ENCODE data around the gene APOBR.
"Not testable (repeated sequence)": the region's sequence is repeated elsewhere in the genome, so short reads cannot be mapped to it uniquely, and the experiment has no call there.

The APOBR gene

DNA sequence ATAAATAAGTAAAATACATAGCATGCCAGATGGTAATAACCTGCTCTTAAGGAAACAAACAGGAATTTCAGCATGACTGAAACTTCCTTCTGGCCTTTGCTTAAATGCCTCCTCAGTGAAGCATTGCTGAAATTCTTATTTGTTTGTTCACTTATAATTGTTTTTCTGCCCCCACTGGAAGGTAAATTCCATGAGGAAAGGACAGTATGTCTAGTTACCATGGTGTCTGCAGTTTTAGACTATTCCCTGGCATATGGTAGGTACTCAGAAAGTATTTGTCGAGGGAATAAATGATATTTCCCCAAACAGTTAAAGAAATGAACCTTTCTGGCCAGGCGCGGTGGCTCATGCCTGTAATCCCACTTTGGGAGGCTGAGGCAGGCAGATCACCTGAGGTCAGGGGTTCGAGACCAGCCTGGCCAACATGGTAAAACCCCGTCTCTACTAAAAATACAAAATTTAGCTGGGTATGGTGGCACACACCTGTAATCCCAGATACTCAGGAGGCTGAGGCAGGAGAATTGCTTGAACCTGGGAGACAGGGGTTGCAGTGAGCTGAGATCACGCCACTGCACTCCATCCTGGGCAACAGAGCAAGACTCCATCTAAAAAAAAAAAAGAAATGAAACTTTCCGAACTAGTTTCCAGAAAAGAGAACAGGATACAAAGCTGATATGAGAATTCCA, 32.8 kb downstream of the APOBR start:
- DNase-seq (ENCODE audit: low read depth in 2 of 2) = not testable (repeated sequence)

DNA sequence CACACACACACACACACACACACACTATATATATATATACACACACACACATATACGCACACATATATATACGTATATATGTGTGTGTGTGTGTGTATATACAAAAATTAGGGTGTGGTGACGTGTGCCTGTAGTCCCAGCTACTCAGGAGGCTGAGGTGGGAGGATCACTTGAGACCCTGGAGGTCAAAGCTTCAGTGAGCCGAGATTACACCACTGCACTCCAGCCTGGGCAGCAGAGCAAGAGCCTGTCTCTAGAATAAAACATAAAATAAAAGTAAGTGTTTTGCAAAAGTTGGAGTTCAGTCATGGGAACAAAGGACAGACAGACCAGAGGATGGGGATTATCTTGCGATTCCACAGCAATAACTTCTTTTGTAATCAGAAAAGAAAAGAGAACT, 33.5 kb downstream of the APOBR start:
- no peak for DNase-seq (ENCODE audit: low read depth in 2 of 2)

DNA sequence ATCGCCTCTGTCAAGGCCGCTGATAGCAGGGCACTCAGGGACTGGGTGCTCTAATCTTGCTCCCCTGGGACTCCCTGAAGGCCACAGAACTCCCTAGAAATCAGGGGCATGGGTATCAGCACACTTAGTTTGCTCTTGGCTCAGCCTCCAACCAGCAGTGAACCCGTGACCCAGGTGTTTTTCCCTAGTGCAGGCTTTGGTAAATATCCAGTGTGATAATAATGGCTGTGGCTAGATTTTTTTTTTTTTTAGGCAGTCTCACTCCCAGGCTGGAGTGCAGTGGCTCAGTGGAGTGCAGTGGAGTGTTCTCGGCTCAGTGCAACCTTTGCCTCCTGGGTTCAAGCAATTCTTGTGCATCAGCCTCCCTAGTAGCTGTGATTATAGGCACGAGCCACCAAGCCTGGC, 34.0 kb downstream of the APOBR start:
- no peak for DNase-seq (ENCODE audit: low read depth in 2 of 2)

DNA sequence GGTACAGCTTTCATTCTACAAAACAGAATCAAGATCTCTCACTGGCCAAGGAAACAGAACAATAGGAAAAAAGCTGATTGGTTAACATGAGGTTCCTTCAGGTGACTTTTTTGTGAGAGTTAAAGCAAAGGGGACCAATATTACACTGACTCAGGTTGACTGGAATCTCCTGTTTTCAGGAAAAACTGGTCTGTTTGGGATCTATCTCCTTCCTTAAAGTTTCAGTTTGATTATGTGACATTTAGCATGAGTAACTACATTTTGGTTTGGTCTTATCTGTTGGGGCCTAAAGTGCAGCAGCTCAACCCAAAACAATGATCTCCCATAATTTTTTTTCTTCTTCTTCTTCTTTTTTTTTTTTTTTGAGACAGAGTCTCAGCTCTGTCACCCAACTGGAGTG, 34.7 kb downstream of the APOBR start:
- DNase-seq (ENCODE audit: low read depth in 2 of 2) = no peak

DNA sequence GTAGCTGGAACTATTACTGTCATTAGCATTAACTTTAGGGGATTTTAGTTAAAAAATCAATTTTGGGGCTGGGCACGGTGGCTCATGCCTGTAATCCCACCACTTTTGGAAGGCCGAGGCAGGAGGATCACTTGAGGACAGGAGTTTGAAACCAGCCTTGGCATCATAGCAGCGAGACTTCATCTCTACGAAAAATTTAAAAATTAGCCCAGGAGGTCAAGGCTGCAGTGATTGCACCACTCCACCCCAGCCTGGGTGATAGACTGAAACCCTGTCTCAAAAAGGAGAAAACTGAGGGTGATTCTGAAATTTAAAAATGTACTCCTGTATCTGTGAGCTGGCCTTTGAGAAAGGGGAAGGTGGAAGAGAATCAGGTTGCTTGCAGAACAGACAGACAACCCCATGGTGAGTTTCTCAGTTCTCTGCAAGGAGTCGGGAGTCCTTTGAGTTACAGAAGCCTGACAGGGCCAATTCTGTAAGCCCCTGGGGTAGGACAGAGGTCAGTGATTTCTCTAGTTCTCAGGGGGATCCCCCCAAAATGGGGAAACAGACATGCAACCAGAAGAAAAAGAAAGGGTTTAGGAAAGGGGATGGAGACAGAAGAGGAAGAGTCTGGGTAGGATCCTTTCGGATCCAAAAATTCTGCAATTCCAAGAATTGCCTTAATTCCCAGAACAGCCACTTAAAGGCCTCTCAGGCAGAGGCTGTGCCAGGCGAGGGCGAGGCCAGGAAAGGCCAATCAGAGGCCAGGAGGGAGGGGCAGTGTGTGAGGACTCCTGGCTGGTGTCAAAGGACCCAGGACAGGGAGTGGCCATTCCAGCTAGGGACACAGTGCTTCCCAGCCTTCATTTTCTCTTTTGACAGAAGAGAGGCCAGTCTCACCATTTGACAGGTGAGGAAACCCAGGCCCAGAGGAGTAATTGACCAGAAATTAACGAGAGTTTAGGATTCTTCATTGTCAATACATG, 37.6 kb downstream of the APOBR start:
- no peak for DNase-seq (ENCODE audit: low read depth in 2 of 2)

DNA sequence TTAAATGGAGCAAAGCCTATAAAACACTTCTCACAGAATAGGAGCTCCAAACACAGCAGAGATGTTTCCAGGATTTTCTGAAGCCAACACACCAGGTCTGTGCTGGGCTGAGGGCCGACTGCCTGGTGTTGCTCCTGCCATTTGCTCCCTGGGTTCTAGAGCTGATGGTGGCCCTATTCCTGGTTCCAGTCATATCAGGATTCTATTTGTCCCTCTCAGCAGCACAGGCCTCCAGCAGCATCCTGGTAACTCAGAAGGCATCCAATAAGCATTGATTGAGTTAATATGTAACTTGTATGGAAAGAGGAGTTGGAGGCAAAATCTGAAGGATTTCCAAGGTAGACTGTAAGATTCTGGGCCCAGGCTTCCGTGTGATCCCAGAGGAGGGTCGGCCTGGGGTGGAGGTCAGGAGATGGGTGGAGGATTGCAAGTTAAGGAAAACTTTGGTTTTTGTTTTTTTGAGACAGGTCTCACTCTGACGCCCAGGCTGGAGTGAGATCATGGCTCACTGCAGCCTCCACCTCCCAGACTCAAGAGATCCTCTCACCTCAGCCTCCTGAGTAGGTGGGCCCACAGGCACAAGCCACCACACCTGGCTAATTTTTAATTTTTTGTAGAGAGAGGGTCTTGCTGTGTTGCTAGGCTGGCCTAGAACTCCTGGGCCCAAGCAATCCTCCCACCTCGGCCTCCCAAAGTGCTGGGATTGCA, 38.7 kb downstream of the APOBR start:
- no peak for DNase-seq (ENCODE audit: low read depth in 2 of 2)

DNA sequence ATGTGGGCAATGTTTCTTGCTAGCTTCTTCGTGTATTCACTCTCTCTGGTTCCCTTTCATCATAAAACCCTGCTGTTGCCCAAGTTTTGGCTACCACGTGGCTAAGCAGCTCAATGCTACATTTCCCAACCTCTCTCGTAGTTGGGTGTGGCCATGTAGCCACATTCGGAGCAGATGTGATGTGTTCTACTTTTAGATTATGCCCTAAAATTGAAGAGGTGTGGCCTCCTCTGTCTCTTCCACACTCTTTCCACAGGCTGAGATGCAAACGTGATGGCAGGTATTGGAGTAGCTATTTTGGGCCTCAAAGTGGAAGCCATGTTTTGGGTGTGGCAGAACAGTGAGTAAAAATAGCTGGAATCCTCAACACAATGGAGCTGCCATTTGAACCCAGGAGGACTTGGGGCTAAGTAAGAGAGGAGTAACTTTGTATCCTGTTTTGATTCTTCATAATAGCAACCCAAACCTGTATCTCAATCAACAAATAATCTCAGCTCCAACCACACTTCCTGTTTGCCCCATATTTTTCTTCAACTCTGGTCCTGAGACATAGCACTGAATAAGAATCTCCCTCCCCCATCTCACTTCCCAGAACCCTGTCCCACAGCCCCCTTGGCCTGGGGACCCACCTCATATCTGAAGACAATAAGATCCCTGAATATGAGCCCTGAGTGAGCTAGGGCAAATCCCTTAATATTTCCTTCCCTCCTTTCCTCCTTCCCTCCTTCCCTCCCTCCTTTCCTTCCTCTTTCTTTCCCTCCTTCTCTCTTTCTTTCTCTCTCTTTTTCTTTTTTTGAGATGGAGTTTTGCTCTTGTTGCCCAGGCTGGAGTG, 40.3 kb downstream of the APOBR start:
- peak in 1 of 2 experiments; percentile 9 for DNase-seq (ENCODE audit: low read depth in 2 of 2)

DNA sequence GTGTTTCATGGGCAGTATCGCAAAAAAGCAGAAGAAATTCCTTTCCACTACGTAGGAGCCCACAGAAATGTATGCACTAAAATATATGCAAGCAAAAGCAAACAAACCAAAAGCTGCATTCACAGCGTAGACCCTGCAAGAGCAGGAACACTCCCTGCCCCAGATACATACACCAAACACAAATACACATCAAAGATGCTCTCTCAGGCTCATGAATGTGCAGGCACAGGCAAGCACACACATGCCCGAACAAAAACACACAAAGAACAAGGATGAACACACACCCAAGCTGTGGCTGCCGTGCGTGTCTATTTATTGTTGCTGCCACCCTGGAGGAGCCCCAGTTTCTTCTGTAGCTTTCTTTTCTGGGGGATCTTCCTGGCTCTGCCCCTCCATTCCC, 42.6 kb downstream of the APOBR start:
- no peak for DNase-seq (ENCODE audit: low read depth in 2 of 2)

DNA sequence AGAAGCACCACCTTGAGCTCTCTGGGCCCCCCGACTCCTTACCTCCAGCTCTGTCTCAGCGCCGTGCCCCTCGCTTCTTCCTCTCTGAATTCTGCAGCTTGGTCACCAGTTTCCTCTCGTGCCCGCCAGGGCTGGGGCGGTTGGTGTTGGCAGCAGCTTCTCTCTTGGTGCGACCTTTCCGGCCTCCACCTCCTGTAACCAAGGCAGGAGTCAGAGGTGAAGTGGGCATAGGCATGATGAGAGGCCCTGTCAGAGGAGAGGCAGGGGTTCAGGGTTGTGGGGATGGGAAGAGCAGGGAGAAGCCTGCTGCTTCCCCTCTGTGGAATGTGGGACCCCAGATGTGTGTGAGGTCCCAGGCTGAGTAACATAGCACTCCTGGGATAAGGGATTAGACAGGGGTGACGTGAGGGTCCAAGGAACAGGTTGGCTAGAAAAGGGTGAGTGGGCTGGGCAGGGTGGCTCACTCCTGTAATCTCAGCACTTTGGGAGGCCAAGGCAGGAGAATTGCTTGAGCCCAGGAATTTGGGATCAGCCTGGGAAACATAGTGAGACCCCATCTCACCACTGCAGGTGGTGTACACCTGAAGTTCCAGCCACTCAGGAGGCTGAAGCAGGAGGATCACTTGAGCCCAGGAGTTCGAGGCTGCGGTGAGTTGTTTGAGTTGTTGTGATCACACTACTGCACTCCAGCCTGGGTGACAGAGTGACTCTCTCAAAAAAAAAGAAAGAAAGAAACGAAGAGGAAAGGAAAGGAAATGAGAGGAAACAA, 43.7 kb downstream of the APOBR start:
- DNase-seq (ENCODE audit: low read depth in 2 of 2) = no peak

DNA sequence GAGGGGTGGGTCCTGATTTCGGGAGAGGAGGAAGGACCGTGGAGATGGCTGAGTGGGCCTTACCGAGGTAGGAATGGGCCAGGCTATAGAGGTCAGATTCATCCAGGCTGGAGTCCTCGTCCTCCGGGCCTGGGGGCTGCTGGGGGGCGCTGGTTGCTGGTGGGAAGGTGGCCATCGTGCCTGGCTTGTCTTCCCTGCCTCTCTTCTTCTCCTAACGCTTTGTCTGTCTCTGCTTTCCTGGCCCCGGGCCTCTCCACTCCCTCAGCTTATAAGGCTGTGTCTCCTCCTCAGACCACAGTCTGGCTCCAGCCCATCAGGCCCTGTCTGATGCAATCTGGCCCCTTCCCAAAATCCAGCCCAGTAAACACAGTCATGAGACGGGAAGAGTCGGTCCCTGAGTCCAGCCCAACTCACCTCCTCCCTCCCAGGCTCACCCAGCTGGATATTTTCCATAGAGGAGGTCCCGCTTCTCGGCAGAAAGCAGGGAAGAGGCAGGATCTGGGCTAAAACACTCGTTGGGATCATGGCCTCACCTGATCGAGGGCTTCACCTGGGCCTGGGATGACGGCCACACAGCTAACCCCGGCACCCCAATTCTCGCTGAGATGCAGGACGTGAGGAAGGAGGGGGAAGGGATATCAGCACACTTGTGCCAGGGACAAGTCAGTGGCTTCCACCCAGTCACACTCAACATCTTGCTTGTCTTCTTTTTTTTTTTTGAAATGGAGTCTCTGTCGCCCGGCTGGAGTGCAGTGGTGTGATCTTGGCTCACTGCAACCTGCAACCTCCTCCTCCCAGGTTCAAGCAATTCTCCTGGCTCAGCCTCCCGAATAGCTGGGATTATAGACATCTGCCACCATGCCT, 44.5 kb downstream of the APOBR start, which contains the start of gene NUPR1:
Gene NUPR1, minus strand, starts transcription at position 242 of the 864 bp plus-strand sequence. Its CDS starts 67 bp downstream, at position 175.
- peak; percentile 96 for DNase-seq (ENCODE audit: low read depth in 2 of 2)

DNA sequence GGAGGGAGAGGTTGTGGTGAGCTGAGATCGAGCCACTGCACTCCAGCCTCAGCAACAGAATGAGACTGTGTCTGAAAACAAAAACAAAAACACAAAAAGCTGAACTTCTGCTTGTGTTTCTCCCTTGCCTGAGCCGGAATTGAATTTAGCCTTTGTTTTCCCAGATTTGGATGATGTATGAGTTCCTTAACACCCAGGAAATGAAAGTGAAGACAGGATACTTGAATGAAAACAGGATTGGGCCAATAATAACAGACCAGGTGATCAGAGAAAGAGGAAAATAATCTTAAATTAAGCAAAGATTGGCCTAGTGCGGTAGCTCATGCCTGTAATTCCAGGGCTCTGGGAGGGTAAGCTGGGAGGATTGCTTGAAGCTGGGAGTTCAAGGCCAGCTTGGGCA, 45.9 kb downstream of the APOBR start:
- no peak for DNase-seq (ENCODE audit: low read depth in 2 of 2)

DNA sequence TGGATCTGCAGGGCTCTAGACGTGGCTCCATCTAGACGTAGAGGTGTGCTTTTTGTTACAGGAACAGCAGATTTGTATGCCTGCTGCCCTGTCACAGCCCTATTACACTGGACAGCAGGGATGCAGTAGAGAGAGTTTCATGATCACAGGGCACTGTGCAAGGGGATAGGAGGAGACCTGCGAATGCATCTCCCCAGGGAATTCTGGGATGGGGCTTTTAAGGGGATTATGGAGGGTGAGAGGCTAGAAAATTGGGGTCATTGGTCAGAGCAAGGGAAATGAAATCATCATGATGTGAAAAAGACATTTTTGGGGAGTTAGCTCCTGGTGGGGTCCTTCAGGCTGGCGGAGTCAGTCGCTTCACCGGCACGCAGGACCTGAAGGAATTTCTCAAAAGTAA, 48.2 kb downstream of the APOBR start:
- no peak for DNase-seq (ENCODE audit: low read depth in 2 of 2)

DNA sequence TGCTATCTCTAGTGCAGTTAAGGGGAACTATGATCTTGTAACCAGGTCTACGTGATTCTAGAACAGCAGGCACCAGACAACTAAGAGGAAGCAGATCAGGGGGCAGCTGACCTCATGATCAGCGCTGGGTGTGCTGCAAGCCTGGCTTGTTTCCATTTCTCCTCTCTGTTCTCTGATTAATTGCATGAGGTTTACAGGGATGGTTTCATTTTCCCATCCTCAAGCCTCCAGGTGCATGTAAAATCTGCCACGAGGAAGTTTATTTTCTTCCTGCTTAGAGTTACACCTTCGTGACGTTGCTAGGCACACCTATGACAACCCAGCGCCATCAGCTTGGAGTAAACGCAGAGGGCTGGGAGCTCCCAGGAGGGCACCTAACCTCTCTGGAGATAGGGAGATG, 48.6 kb downstream of the APOBR start:
- DNase-seq (ENCODE audit: low read depth in 2 of 2) = no peak

DNA sequence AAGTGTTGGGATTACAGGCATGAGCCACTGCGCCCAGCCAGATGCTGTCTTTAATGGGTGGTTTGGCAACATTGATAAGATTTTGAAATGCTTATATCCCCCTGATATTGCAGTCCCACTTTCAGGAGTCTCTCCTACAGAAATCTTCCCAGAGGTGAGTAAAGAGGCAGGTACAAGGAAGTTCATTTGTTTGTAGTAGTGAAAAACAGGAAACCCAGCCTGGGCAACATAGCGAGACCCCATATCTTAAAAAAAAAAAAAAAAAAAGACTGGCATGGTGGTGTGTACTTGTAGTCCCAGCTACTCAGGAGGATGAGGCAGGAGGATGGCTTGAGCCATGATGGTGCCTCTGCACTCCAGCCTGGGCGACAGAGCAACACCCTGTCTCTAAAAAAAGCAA, 50.6 kb downstream of the APOBR start:
- DNase-seq (ENCODE audit: low read depth in 2 of 2) = no peak

DNA sequence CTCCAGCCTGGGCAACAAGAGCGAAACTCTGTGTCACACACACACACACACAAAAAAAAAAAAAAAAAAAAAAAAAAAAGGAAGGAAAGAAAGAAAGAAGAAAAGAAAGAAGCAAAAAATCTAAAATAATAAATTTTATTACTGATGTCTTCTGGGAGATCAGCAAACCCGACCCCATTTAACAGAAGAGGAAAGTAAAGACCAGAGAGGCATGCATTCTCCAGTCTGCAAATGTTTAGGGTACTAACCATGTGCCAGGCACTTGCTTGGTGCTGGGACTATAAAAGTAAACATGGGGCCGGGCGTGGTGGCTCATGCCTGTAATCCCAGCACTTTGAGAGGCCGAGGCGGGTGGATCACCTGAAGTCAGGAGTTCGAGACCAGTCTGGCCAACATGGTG, 51.5 kb downstream of the APOBR start:
- not testable (repeated sequence) for DNase-seq (ENCODE audit: low read depth in 2 of 2)

DNA sequence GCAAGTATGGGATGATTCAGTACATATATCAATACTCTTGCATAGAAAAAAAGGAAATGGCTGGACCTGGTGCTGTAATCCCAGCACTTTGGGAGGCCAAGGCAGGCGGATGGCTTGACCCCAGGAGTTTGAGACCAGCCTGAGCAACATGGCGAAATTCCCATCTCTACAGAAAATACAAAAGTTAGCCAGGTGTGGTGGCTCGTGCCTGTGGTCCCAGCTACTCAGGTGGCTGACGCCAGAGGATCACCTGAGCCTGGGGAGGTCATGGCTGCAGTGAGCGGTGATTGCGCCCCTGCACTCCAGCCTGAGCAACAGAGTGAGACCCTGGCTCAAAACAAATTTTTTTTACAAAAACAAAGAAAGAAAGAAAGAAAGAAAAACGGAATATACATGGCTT, 52.2 kb downstream of the APOBR start:
- no peak for DNase-seq (ENCODE audit: low read depth in 2 of 2)

DNA sequence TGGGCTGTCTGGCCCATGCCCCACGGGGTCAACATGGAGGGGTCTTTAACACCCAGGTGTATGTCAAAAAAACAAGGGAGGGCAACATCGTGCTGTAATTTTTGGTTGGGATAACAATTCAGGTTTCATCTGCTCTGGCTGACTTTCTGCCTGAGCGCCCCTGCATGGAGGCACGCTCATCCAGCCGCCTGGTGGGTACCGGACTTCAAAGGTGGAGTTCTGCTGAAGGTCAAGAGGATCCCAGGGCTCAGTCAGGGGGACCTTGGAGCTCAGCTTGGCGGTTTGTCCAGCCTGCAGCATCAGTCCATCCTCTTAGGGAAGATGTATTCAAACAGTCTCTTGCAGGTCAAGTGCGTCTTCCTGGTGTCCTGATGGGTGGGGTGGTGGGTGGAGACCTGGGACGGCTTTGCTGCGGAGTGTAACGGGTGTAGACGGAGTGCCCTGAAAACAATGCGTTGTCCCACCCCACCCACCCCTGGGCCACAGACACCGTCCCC, 53.9 kb downstream of the APOBR start:
- no peak for DNase-seq (ENCODE audit: low read depth in 2 of 2)

Data from fibroblast of skin of left biceps (primary cell).